SK-N-MC (cell line): ENCODE data around the gene IL3RA.

Source experiments
- EZH2 ChIP-seq: fragments of 200-600 bp; sonication (generic); IDR thresholded peaks from one replicate; pipeline ENCODE4 v1.6.1; 2017; ENCODE audit warnings: antibody characterized with exemption
- FOXP2 ChIP-seq: optimal IDR thresholded peaks from 2 replicates; pipeline ENCODE3; 2011; ENCODE audit warnings: mild to moderate bottlenecking, moderate library complexity; ENCODE audit not compliant: insufficient read depth; ENCODE audit errors: extremely low read length, control extremely low read depth
- POLR2AphosphoS5 ChIP-seq: IDR thresholded peaks from 2 replicates; pipeline ENCODE4 v1.6.1; 2012; ENCODE audit warnings: mild to moderate bottlenecking, low read depth, low read length, borderline replicate concordance

- TF ChIP-seq POLR2AphosphoS5 (no peak), EZH2 (no peak), FOXP2 (no peak)
Measured at GRCh38 chrX:1361275-1361674, 24.7 kb downstream of the IL3RA start.
